COR-L47 (cell line): ENCODE results near the gene SPDYE18.
"Not testable (repeated sequence)": the region's sequence is repeated elsewhere in the genome, so short reads cannot be mapped to it uniquely, and the experiment has no call there.

Experiments
- DNase-seq: peaks from one replicate; lab custom pipeline; 2025; lab: John Stamatoyannopoulos, UW

SPDYE18 gene

DNA sequence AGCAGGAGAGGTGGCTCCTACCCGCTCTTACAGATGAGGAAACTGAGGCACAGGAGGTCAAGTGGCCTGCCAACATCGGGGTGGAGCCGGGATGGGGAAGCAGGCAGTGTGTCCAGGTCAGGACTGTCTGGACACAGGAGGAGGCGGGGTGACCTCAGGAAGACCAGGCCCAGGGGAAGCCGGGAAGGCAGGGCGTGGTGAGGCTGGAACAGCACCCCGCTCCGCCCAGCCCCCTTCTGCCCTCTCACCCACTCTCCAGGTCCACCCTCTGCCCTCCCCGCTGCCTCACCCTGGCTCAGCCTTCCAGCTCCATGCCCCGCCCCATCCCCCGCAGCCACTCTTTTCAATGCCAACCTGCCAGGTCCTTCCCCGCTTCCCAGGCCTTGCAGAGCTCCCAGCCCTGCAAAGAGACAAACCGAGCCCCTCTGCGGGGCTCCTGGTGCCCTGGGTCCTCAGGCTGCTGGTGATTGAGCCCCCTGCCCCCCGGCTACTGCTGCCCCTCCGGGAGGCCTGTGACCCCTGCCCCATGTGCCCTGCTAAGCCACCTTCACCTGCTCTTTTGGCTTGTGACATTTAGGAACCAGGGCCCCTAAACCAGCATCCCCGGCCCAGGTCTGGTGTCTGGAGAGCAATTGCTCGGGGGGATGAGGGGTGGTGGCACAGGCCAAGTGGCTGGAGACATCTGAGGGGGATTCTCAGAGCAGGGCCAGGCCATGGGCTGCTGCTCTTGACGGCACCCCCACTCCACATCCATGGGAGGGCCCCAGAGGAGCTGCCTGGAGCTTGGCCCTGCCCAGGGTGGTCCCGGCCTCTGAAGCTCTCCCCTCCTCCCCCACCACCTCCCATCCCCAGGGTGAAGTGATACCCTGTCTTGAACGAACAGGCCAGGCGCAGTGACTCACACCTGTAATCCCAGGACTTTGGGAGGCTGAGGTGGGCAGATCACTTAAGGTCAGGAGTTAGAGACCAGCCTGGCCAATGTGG is 55.9 kb downstream of the SPDYE18 start:
- DNase-seq, result not testable (repeated sequence)

DNA sequence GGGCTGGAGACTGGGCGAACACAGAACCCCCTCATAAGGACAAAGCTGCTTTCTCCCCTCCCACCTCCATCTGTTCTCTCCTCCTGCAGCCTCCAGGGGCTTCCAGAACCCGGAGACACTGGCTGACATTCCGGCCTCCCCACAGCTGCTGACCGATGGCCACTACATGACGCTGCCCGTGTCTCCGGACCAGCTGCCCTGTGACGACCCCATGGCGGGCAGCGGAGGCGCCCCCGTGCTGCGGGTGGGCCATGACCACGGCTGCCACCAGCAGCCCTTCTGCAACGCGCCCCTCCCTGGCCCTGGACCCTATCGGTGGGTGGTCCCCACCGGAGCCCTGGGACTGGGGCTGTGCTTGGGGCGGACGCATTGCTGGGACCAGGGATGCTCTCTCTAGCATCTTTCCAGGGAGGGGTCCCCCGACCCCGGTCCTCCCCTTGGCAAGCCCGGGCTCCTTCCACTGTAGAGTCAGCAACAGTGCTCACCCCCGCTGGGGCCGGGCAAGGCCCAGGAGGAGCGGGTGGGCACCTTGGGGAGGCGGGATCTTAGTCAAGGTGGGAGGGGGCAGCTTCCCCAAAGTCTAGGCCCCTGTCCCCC is 56.8 kb downstream of the SPDYE18 start:
- not testable (repeated sequence) for DNase-seq

DNA sequence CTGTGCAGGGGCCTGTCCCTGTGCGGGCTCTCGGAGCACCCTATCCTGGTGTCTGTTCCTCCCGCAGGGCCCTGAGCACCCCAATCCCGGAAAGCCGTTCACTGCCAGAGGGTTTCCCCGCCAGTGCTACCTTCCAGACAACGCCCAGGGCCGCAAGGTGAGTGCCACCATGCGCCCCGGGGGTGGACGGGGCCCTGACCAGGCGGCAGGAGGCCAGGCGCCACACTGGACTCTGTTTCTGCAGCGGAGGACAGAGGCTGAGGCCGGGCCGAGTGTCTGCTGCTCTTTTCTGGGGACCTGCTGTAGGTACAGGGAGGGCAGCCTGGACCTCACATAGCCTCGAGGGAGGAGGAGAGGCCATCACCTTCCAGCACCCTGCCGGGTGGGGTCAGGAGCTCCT is 58.2 kb downstream of the SPDYE18 start:
- DNase-seq, result not testable (repeated sequence)

DNA sequence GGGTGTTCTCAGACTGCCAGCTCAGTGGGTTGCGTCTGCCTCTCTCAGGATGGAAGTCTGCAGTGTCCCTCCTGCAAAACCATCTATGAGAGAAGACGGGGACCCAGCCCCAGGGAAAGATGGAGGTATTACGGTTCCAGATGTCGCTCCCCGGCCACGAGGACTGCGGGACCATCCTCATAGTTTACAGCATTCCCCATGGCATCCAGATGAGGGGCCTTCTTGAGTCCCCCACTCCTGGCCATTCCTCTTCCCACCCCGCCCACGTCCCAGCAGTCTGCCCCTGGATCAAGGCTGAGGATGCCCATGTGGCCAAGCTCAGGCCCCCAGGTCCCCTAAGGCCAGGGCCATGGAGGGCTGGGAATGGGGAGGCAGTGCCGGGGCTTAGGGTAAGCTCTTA is 59.1 kb downstream of the SPDYE18 start:
- DNase-seq, result not testable (repeated sequence)

DNA sequence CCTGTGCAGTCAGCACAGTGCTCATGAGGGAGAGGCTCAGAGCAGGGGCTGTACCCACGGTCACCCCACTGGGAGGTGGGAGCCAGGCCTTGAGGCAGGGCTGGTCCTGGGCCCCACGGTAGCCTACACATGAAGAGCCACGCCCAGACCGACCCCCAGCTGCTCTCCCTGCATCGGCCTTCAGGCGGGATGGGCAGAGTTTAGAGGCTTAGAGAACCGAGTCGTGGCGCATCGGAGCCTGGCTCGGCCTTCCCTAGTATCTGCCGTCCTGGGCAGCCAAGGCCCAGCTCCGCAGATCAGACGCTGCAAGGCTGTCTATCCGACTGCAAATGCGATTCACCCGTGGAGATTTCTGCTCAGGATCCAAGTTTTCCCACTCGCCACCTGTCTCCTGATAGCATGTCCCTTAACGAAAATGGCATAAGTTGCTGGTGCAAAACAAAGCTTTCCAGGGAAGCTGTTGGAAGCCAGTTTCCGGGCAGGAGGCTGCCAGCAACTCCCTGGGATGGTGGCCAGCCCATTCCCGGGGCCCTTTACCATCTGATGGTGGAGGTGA is 59.6 kb downstream of the SPDYE18 start:
- DNase-seq, result not testable (repeated sequence)

DNA sequence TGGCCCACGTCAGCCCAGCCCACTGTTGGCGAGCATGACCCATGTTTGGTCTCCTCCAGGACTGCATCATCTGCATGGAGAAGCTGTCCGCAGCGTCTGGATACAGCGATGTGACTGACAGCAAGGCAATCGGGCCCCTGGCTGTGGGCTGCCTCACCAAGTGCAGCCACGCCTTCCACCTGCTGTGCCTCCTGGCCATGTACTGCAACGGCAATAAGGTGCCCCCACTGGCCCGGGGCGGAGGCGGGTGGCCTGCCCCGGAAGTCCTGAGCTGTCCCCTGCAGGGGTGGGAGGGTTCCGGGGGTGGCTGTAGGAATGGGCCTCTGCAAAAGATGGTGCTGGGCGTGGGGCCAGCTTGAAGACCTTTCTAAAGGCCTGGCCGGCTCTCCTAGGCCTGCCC is 60.3 kb downstream of the SPDYE18 start:
- not testable (repeated sequence) for DNase-seq
